Measurements from ENCODE around the gene ITGA11. TPM values are rescaled to one million over a fixed set of nuclear protein-coding genes. Genes with fewer than 3 reads are reported as not detected.

The ITGA11 gene
- total and polyA plus RNA-seq, 2 of the 13 experiments (the other 11 are each of a cell fraction or from before 2014, with no cell fraction given): not detected

DNA sequence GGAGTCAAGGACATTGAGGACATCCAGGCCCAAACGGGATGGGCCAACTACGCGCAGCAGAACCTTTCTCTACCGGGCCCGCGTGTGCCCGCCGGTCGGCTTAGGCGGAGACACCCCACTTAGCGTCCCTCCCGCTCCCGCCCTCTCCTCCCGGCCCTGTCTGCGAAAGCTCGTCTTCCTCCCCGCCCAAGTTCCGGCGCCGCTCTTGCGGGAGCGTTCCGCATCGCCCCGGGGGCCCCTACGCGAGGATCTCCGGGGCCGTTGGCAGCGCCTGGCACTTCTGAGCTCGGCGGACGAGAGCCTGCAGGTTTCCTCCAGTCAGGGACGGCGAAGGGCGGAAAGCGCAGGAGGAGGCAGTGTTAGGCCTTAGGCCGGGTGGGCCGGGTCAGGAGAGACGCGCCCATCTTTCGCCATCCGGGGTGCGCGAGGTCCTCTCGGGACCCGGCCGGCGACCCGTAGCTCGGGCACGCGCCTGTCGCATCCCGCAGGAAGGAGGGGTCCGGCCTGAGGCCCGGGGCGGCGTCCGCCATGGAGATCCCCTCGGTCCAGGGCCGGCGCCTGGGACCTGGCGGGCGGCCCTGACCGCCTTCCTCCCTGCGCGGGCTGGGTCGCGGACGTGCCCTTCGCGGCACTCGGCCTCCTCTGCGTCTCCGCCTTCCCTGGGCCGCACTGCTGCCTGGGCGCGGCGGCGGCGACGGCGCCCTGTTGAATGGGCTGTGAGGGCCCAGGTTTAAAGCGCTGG, 154.2 kb downstream of the ITGA11 start, which contains the start of gene FEM1B (continued):
- TF ChIP-seq ASH2L (IDR thresholded peaks at IDR 0.05; ENCODE audit: insufficient read length, low read depth, low read length): peak; percentile 94
- peak; percentile 92 for TF ChIP-seq ZNF547 (CRISPR knock-in tag; IDR thresholded peaks at IDR 0.05)
- TF ChIP-seq ZNF331 (CRISPR knock-in tag; IDR thresholded peaks at IDR 0.05): peak; percentile 86
- TF ChIP-seq, protein P1, sequence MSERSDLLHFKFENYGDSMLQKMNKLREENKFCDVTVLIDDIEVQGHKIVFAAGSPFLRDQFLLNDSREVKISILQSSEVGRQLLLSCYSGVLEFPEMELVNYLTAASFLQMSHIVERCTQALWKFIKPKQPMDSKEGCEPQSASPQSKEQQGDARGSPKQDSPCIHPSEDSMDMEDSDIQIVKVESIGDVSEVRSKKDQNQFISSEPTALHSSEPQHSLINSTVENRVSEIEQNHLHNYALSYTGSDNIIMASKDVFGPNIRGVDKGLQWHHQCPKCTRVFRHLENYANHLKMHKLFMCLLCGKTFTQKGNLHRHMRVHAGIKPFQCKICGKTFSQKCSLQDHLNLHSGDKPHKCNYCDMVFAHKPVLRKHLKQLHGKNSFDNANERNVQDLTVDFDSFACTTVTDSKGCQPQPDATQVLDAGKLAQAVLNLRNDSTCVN (CRISPR knock-in tag; IDR thresholded peaks at IDR 0.05; ENCODE audit: borderline replicate concordance): peak; percentile 77; the same call in 1 of the 2 replicates
- TF ChIP-seq, protein P2, sequence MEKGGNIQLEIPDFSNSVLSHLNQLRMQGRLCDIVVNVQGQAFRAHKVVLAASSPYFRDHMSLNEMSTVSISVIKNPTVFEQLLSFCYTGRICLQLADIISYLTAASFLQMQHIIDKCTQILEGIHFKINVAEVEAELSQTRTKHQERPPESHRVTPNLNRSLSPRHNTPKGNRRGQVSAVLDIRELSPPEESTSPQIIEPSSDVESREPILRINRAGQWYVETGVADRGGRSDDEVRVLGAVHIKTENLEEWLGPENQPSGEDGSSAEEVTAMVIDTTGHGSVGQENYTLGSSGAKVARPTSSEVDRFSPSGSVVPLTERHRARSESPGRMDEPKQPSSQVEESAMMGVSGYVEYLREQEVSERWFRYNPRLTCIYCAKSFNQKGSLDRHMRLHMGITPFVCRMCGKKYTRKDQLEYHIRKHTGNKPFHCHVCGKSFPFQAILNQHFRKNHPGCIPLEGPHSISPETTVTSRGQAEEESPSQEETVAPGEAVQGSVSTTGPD (CRISPR knock-in tag; IDR thresholded peaks at IDR 0.05): 0 out of 2 replicates have a peak, but pooled peaks have one; percentile 67
- TF ChIP-seq MZF1 (CRISPR knock-in tag; IDR thresholded peaks at IDR 0.05; ENCODE audit: borderline replicate concordance): 0 out of 2 replicates have a peak, but pooled peaks have one; percentile 20
- TF ChIP-seq KDM5A (IDR thresholded peaks at IDR 0.05; ENCODE audit: borderline replicate concordance, low read length): peak; percentile 89; the same call in 1 of the 2 replicates
- no peak for TF ChIP-seq SRSF1 (optimal IDR thresholded peaks at IDR 0.05; ENCODE audit: low read depth, low read length)
- no peak for TF ChIP-seq ZSCAN30 (CRISPR knock-in tag; IDR thresholded peaks at IDR 0.05)
- peak; percentile 80 for TF ChIP-seq RBM39 (IDR thresholded peaks at IDR 0.05; ENCODE audit: low read depth, low read length, poor library complexity, severe bottlenecking)
- TF ChIP-seq, protein P3, sequence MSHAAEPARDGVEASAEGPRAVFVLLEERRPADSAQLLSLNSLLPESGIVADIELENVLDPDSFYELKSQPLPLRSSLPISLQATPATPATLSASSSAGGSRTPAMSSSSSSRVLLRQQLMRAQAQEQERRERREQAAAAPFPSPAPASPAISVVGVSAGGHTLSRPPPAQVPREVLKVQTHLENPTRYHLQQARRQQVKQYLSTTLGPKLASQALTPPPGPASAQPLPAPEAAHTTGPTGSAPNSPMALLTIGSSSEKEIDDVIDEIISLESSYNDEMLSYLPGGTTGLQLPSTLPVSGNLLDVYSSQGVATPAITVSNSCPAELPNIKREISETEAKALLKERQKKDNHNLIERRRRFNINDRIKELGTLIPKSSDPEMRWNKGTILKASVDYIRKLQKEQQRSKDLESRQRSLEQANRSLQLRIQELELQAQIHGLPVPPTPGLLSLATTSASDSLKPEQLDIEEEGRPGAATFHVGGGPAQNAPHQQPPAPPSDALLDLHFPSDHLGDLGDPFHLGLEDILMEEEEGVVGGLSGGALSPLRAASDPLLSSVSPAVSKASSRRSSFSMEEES (CRISPR knock-in tag; IDR thresholded peaks at IDR 0.05): no peak
- peak; percentile 77; the same call in 1 of the 2 replicates for TF ChIP-seq ZNF619 (CRISPR knock-in tag; IDR thresholded peaks at IDR 0.05)
- no peak for TF ChIP-seq HMG20A (CRISPR knock-in tag; IDR thresholded peaks at IDR 0.05; ENCODE audit: borderline replicate concordance)
- 0 out of 2 replicates have a peak, but pooled peaks have one; percentile 66 for TF ChIP-seq REXO4 (CRISPR knock-in tag; IDR thresholded peaks at IDR 0.05; ENCODE audit: borderline replicate concordance)
- TF ChIP-seq ZNF557 (CRISPR knock-in tag; IDR thresholded peaks at IDR 0.05): peak; percentile 41; the same call in 1 of the 2 replicates
- TF ChIP-seq MAF1 (CRISPR knock-in tag; IDR thresholded peaks at IDR 0.05; ENCODE audit: borderline replicate concordance): no peak
- TF ChIP-seq ATF7-NPFF (CRISPR knock-in tag; IDR thresholded peaks at IDR 0.05; ENCODE audit: low read depth): peak; percentile 79
- 0 out of 2 replicates have a peak, but pooled peaks have one; percentile 16 for TF ChIP-seq TGIF2 (CRISPR knock-in tag; IDR thresholded peaks at IDR 0.05)
- peak; percentile 78 for TF ChIP-seq PTBP1 (IDR thresholded peaks at IDR 0.05; ENCODE audit: low read depth, low read length, poor library complexity, severe bottlenecking)
- TF ChIP-seq, protein P4, sequence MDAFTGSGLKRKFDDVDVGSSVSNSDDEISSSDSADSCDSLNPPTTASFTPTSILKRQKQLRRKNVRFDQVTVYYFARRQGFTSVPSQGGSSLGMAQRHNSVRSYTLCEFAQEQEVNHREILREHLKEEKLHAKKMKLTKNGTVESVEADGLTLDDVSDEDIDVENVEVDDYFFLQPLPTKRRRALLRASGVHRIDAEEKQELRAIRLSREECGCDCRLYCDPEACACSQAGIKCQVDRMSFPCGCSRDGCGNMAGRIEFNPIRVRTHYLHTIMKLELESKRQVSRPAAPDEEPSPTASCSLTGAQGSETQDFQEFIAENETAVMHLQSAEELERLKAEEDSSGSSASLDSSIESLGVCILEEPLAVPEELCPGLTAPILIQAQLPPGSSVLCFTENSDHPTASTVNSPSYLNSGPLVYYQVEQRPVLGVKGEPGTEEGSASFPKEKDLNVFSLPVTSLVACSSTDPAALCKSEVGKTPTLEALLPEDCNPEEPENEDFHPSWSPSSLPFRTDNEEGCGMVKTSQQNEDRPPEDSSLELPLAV (CRISPR knock-in tag; conservative IDR thresholded peaks at IDR 0.05; ENCODE audit: low read depth): no peak
- TF ChIP-seq ZNF598 (CRISPR knock-in tag; IDR thresholded peaks at IDR 0.05; ENCODE audit: borderline replicate concordance): peak; percentile 94; the same call in 1 of the 2 replicates
- 0 out of 2 replicates have a peak, but pooled peaks have one; percentile 20 for TF ChIP-seq ZBTB21 (CRISPR knock-in tag; IDR thresholded peaks at IDR 0.05)
- TF ChIP-seq ZKSCAN1 (IDR thresholded peaks at IDR 0.05; ENCODE audit: low read length): peak; percentile 49; the same call in 1 of the 2 replicates
- TF ChIP-seq RFX1 (IDR thresholded peaks at IDR 0.05): no peak
